HepG2 (cell line): ENCODE data around the gene PSMB2. TPM values are rescaled to one million over a fixed set of nuclear protein-coding genes. Genes with fewer than 3 reads are reported as not detected.

Experiments used
- ATAC-seq: fragments of 200-7000 bp; cut with Tn5 transposase; 3 replicates; pipeline ENCODE4 v1.9.1; 2020; ENCODE audit warnings: mild to moderate bottlenecking, moderate library complexity
- BruUV-seq: library from RNA; stranded (reverse); fragments of 400-500 nt; replicated peaks from 2 replicates; lab custom pipeline; 2021; lab: Mats Ljungman, UMichigan
- CTCF ChIA-PET: fragments of 300-600 bp; formaldehyde crosslinking; extraction: SDS; loops from one replicate; lab custom pipeline; 2021; ENCODE audit warnings: low total read pairs, inconsistent platforms, low intra/inter-chr PET ratio; lab: Yijun Ruan, JAX
- POLR2A ChIA-PET: fragments of 350-600 bp; sonication (Branson Sonifier 250); formaldehyde crosslinking; loops from one replicate; lab custom pipeline; 2020; ENCODE audit warnings: antibody characterized with exemption, inconsistent platforms; lab: Yijun Ruan, JAX
- DNase-seq: peaks from one replicate; pipeline ENCODE4 v3.0.0-alpha.2; 2015; ENCODE audit warnings: low spot score
- FAIRE-seq: peaks from 3 replicates; lab custom pipeline; 2011; peaks lifted over from hg19 to GRCh38; lab: Jason Lieb, UNC
- H2AFZ ChIP-seq: one replicate; pipeline ENCODE4 v1.6.1; 2011; ENCODE audit warnings: low read length, inconsistent platforms
- H3K27ac ChIP-seq: fragments of 300-600 bp; 3 replicates; pipeline ENCODE4 v1.8.0; 2011; ENCODE audit warnings: mixed run types, mild to moderate bottlenecking, mixed read lengths, low read length, inconsistent platforms; ENCODE audit not compliant: insufficient read depth; ENCODE audit errors: extremely low read length
- H3K27me3 ChIP-seq, 2 experiments: fragments of 200-600 bp in 1 of 2; 2 replicates in 1 of 2; 3 replicates in 1 of 2; pipeline versions ENCODE4 v1.6.0 to v1.8.0; 2011; ENCODE audit warnings: low read length in 2 of 2, mild to moderate bottlenecking in 2 of 2, moderate library complexity in 2 of 2, inconsistent platforms in 1 of 2; ENCODE audit not compliant: insufficient read depth in 2 of 2, control insufficient read depth in 1 of 2
- H3K36me3 ChIP-seq, 2 experiments: fragments of 200-600 bp in 1 of 2; replicated peaks in 1 of 2; 2 replicates in 1 of 2; 3 replicates in 1 of 2; pipeline versions ENCODE4 v1.5.1 to v1.8.0; 2011; ENCODE audit warnings: low read length in 2 of 2, inconsistent platforms in 1 of 2; ENCODE audit not compliant: insufficient read depth in 2 of 2, control insufficient read depth in 1 of 2
- H3K4me1 ChIP-seq: 2 replicates; pipeline ENCODE4 v1.5.1; 2012; ENCODE audit warnings: low read length, inconsistent platforms; ENCODE audit not compliant: insufficient read depth
- H3K4me2 ChIP-seq: 2 replicates; pipeline ENCODE4 v1.6.0; 2011; ENCODE audit warnings: low read depth, low read length, inconsistent platforms
- H3K4me3 ChIP-seq, 3 experiments: fragments of 200-600 bp in 1 of 3; sonication (generic), shearing (Covaris generic) in 1 of 3; replicated peaks in 1 of 3; 2 replicates each; pipeline ENCODE4 v1.5.1; 2011 to 2016; ENCODE audit warnings: low read length in 3 of 3, inconsistent platforms in 2 of 3, low read depth in 2 of 3, mild to moderate bottlenecking in 2 of 3, control low read depth in 1 of 3, mixed read lengths in 1 of 3; ENCODE audit not compliant: insufficient read depth in 1 of 3
- H3K79me2 ChIP-seq: one replicate; pipeline ENCODE4 v1.6.1; 2011; ENCODE audit warnings: low read length, inconsistent platforms; ENCODE audit not compliant: insufficient read depth
- H3K9ac ChIP-seq: 2 replicates; pipeline ENCODE4 v1.6.0; 2011; ENCODE audit warnings: mild to moderate bottlenecking, low read depth, low read length, inconsistent platforms; ENCODE audit not compliant: insufficient read depth
- H3K9me3 ChIP-seq: 2 replicates; pipeline ENCODE4 v1.5.1; 2012; ENCODE audit warnings: mild to moderate bottlenecking, low read length
- H4K20me1 ChIP-seq: 2 replicates; pipeline ENCODE4 v1.6.0; 2011; ENCODE audit warnings: inconsistent platforms, mild to moderate bottlenecking, low read length, moderate library complexity; ENCODE audit not compliant: insufficient read depth
- HOXA3 ChIP-seq: sonication (generic); formaldehyde crosslinking; IDR thresholded peaks from 2 replicates; pipeline ENCODE4 v1.5.0; 2020; ENCODE audit warnings: missing genetic modification reagents
- HOXA9 ChIP-seq: sonication (generic); formaldehyde crosslinking; IDR thresholded peaks from 2 replicates; pipeline ENCODE4 v1.8.1; 2022; ENCODE audit warnings: missing genetic modification reagents, mild to moderate bottlenecking, moderate library complexity, borderline replicate concordance
- IKZF1 ChIP-seq: fragments of 450-650 bp; IDR thresholded peaks from 2 replicates; pipeline ENCODE4 v1.7.1; 2016
- NFKBIZ ChIP-seq: IDR thresholded peaks from 2 replicates; pipeline ENCODE4 v1.6.1; 2018; ENCODE audit warnings: missing genetic modification reagents, missing compliant biosample characterization
- PHF8 ChIP-seq: sonication (generic); formaldehyde crosslinking; IDR thresholded peaks from 2 replicates; pipeline ENCODE4 v1.5.0; 2020; ENCODE audit warnings: missing genetic modification reagents
- SALL1 ChIP-seq: sonication (generic); formaldehyde crosslinking; IDR thresholded peaks from 2 replicates; pipeline ENCODE4 v1.8.0; 2022; ENCODE audit warnings: mild to moderate bottlenecking, missing genetic modification reagents
- ZNF205 ChIP-seq: IDR thresholded peaks from 2 replicates; pipeline ENCODE4 v1.6.1; 2018; ENCODE audit warnings: missing biosample characterization, missing genetic modification reagents
- ZNF614 ChIP-seq: IDR thresholded peaks from 2 replicates; pipeline ENCODE4 v1.6.1; 2018; ENCODE audit warnings: missing biosample characterization, missing genetic modification reagents, inconsistent platforms, borderline replicate concordance
- ZNF768 ChIP-seq: sonication (generic); formaldehyde crosslinking; IDR thresholded peaks from 2 replicates; pipeline ENCODE4 v1.4.0; 2020; ENCODE audit warnings: missing genetic modification reagents
- ZNF777 ChIP-seq: sonication (generic); formaldehyde crosslinking; IDR thresholded peaks from 2 replicates; pipeline ENCODE4 v1.4.0; 2020; ENCODE audit warnings: missing genetic modification reagents
- ZNF788 ChIP-seq: sonication (generic); formaldehyde crosslinking; IDR thresholded peaks from 2 replicates; pipeline ENCODE4 v1.5.0; 2020; ENCODE audit warnings: mild to moderate bottlenecking, missing genetic modification reagents, borderline replicate concordance
- WGBS: methylation state at CpG from one replicate; pipeline ENCODE4 v1.1.6; 2017; ENCODE audit warnings: low lambda C conversion rate; 5-methylcytosine and 5-hydroxymethylcytosine counted together
- in situ Hi-C: cut with HindIII; loops from 2 replicates; pipeline ENCODE4 v1.10.0; 2017; ENCODE audit warnings: low pct_unique_long_range_greater_than_20kb; ENCODE audit not compliant: extremely low pct_ligation_motif_present
- intact Hi-C: fragments of 100-400 bp; cut with micrococcal nuclease; formaldehyde crosslinking; loops from one replicate; pipeline ENCODE4 v1.10.0; 2022; ENCODE audit not compliant: unreplicated experiment
- polyA plus RNA-seq, 8 experiments: library from polyadenylated mRNA; depleted of rRNA in 3 of 8; stranded (reverse) in 7 of 8; unstranded in 1 of 8; fragments of >200 nt; fragmentation: Illumina TruSeq in 4 of 8; extraction: Trizol in 4 of 8; gene quantifications; 2 replicates each; pipeline versions ENCODE4 v1.2.1 to v1.2.3, GENCODE V29; 2011 to 2016; ENCODE audit warnings: low read depth in 4 of 8, missing spikeins in 1 of 8, mixed read lengths in 1 of 8; ENCODE audit not compliant: insufficient read depth in 1 of 8
- total RNA-seq, 5 experiments: library from RNA; depleted of rRNA; stranded (reverse); fragments of >200 nt; fragmentation: Illumina TruSeq; extraction: Trizol; gene quantifications; 2 replicates each; pipeline ENCODE4 v1.2.3, GENCODE V29; 2016; ENCODE audit warnings: low read depth in 1 of 5
- TF ChIP-seq, protein P1 (sequence below): sonication (generic); formaldehyde crosslinking; IDR thresholded peaks from 2 replicates; pipeline ENCODE4 v1.4.0; 2020; ENCODE audit warnings: missing genetic modification reagents
- TF ChIP-seq, protein P2 (sequence below): sonication (generic); formaldehyde crosslinking; IDR thresholded peaks from 2 replicates; pipeline ENCODE4 v1.9.0; 2022; ENCODE audit warnings: missing genetic modification reagents, mild to moderate bottlenecking, borderline replicate concordance
- TF ChIP-seq, protein P3 (sequence below): sonication (generic); formaldehyde crosslinking; IDR thresholded peaks from 2 replicates; pipeline ENCODE4 v1.4.0; 2020; ENCODE audit warnings: missing genetic modification reagents
- TF ChIP-seq, protein P4 (sequence below): sonication (generic); formaldehyde crosslinking; IDR thresholded peaks from 2 replicates; pipeline ENCODE4 v1.4.0; 2020; ENCODE audit warnings: missing genetic modification reagents, mild to moderate bottlenecking, borderline replicate concordance

The PSMB2 gene
- total and polyA plus RNA-seq, 2 of the 13 experiments (the other 11 are each of a cell fraction or from before 2014, with no cell fraction given): 60.6 to 62.2 TPM

DNA sequence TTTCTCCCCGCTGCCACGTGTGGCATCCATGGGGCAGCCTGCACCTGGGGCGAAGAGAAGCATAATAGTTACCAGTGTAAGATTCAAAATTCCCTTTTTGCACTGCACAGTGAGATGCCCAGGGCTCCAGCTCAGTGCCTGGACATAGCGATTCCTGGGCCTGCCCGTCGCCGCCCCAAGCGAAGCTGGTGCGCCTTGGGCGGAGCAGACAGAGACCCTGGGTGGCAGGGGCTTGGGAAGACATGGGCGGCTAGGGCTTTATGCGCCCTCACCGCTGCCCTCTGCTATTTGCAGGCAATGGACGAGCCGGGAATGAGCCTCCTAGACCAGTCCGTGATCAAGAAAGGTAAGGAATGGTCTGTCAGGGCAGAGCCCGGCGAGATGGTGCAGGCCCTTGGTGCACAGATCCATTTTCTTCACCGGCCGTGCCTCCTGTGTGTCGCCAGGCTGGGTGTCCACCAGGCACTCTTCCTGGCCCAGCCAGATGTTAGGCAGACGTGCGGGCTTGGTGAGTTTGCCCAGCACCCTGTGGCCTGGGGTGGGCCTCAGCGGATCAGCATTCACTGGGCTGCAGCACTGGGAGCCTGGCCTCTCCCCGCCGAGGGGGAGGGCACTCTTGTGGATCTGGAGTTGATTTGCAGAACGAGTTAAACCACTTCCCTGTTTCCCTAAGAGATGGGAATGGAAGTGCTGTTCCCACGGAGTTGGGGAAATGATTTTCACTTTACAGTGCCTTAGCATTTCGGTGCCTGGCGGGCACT is 66.5 kb downstream of the PSMB2 start:
- FAIRE-seq: no peak
- ChIA-PET CTCF (no interaction called here), POLR2A (interaction anchor here (1.6 to 1.7 kb wide), 2 partner anchors 18 kb away, joined by 3 to 6 read pairs; partner anchors contain the start of genes KIAA0319L and NCDN)
- Histone ChIP-seq H3K4me1 (peaks cover 28% of the 10 kb centered on the region), H3K27ac (peak overlapping the region; percentile 62), H3K9me3 (no peaks in the 10 kb centered on the region), H3K79me2 (no peaks in the 10 kb centered on the region), H3K4me2 (peak overlapping the region; percentile 97), H4K20me1 (no peaks in the 10 kb centered on the region), H3K4me3 (peak overlapping the region; percentile 26 to 65 (median 37); a peak in 5 of 6 replicates), H2AFZ (peak overlapping the region; percentile 73), H3K36me3 (no peaks in the 10 kb centered on the region), H3K9ac (peak overlapping the region; percentile 69), H3K27me3 (peaks cover 0 to 10% of the 10 kb centered on the region in 2 experiments; a peak in 1 of 5 replicates)
- 74% methylated on average over 14 of the region's 30 CpGs for WGBS
- intact Hi-C loops: loop anchor here (2.0 to 5.0 kb wide), 2 partner anchors 18 to 67 kb away; partner anchors contain the start of gene PSMB2
- ATAC-seq: peak; percentile 63
- in situ Hi-C loops: no loop called here
- DNase-seq: no peak
- BruUV-seq: no TSS peak
- TF ChIP-seq, protein P1, sequence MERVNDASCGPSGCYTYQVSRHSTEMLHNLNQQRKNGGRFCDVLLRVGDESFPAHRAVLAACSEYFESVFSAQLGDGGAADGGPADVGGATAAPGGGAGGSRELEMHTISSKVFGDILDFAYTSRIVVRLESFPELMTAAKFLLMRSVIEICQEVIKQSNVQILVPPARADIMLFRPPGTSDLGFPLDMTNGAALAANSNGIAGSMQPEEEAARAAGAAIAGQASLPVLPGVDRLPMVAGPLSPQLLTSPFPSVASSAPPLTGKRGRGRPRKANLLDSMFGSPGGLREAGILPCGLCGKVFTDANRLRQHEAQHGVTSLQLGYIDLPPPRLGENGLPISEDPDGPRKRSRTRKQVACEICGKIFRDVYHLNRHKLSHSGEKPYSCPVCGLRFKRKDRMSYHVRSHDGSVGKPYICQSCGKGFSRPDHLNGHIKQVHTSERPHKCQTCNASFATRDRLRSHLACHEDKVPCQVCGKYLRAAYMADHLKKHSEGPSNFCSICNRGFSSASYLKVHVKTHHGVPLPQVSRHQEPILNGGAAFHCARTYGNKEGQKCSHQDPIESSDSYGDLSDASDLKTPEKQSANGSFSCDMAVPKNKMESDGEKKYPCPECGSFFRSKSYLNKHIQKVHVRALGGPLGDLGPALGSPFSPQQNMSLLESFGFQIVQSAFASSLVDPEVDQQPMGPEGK: peak; percentile 42; the same call in 1 of the 2 replicates
- TF ChIP-seq ZNF777 (CRISPR knock-in tag): peak; percentile 68
- TF ChIP-seq ZNF768 (CRISPR knock-in tag): peak; percentile 19; the same call in 1 of the 2 replicates
- peak; percentile 40 for TF ChIP-seq PHF8
- peak; percentile 22; the same call in 1 of the 2 replicates for TF ChIP-seq SALL1
- no peak for TF ChIP-seq ZNF205 (CRISPR knock-in tag)
- TF ChIP-seq, protein P2, sequence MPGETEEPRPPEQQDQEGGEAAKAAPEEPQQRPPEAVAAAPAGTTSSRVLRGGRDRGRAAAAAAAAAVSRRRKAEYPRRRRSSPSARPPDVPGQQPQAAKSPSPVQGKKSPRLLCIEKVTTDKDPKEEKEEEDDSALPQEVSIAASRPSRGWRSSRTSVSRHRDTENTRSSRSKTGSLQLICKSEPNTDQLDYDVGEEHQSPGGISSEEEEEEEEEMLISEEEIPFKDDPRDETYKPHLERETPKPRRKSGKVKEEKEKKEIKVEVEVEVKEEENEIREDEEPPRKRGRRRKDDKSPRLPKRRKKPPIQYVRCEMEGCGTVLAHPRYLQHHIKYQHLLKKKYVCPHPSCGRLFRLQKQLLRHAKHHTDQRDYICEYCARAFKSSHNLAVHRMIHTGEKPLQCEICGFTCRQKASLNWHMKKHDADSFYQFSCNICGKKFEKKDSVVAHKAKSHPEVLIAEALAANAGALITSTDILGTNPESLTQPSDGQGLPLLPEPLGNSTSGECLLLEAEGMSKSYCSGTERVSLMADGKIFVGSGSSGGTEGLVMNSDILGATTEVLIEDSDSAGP (CRISPR knock-in tag): peak; percentile 49; the same call in 1 of the 2 replicates
- TF ChIP-seq, protein P3, sequence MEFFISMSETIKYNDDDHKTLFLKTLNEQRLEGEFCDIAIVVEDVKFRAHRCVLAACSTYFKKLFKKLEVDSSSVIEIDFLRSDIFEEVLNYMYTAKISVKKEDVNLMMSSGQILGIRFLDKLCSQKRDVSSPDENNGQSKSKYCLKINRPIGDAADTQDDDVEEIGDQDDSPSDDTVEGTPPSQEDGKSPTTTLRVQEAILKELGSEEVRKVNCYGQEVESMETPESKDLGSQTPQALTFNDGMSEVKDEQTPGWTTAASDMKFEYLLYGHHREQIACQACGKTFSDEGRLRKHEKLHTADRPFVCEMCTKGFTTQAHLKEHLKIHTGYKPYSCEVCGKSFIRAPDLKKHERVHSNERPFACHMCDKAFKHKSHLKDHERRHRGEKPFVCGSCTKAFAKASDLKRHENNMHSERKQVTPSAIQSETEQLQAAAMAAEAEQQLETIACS (CRISPR knock-in tag): peak; percentile 35; the same call in 1 of the 2 replicates
- TF ChIP-seq ZNF614: 0 out of 2 replicates have a peak, but pooled peaks have one; percentile 19
- TF ChIP-seq NFKBIZ (CRISPR knock-in tag): no peak
- TF ChIP-seq, protein P4, sequence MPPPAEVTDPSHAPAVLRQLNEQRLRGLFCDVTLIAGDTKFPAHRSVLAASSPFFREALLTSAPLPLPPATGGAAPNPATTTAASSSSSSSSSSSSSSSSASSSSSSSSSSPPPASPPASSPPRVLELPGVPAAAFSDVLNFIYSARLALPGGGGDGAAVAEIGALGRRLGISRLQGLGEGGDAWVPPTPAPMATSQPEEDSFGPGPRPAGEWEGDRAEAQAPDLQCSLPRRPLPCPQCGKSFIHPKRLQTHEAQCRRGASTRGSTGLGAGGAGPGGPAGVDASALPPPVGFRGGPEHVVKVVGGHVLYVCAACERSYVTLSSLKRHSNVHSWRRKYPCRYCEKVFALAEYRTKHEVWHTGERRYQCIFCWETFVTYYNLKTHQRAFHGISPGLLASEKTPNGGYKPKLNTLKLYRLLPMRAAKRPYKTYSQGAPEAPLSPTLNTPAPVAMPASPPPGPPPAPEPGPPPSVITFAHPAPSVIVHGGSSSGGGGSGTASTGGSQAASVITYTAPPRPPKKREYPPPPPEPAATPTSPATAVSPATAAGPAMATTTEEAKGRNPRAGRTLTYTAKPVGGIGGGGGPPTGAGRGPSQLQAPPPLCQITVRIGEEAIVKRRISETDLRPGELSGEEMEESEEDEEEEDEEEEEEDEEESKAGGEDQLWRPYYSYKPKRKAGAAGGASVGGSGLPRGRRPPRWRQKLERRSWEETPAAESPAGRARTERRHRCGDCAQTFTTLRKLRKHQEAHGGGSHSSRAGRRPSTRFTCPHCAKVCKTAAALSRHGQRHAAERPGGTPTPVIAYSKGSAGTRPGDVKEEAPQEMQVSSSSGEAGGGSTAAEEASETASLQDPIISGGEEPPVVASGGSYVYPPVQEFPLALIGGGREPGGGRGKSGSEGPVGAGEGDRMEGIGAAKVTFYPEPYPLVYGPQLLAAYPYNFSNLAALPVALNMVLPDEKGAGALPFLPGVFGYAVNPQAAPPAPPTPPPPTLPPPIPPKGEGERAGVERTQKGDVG (CRISPR knock-in tag): peak; percentile 56; the same call in 1 of the 2 replicates
- TF ChIP-seq HOXA9: 0 out of 2 replicates have a peak, but pooled peaks have one; percentile 35
- no peak for TF ChIP-seq IKZF1
- TF ChIP-seq ZNF788: peak; percentile 42; the same call in 1 of the 2 replicates
- 0 out of 2 replicates have a peak, but pooled peaks have one; percentile 6 for TF ChIP-seq HOXA3
